ENCODE results near the gene AGPAT4.

The AGPAT4 gene, protein sequence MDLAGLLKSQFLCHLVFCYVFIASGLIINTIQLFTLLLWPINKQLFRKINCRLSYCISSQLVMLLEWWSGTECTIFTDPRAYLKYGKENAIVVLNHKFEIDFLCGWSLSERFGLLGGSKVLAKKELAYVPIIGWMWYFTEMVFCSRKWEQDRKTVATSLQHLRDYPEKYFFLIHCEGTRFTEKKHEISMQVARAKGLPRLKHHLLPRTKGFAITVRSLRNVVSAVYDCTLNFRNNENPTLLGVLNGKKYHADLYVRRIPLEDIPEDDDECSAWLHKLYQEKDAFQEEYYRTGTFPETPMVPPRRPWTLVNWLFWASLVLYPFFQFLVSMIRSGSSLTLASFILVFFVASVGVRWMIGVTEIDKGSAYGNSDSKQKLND

DNA sequence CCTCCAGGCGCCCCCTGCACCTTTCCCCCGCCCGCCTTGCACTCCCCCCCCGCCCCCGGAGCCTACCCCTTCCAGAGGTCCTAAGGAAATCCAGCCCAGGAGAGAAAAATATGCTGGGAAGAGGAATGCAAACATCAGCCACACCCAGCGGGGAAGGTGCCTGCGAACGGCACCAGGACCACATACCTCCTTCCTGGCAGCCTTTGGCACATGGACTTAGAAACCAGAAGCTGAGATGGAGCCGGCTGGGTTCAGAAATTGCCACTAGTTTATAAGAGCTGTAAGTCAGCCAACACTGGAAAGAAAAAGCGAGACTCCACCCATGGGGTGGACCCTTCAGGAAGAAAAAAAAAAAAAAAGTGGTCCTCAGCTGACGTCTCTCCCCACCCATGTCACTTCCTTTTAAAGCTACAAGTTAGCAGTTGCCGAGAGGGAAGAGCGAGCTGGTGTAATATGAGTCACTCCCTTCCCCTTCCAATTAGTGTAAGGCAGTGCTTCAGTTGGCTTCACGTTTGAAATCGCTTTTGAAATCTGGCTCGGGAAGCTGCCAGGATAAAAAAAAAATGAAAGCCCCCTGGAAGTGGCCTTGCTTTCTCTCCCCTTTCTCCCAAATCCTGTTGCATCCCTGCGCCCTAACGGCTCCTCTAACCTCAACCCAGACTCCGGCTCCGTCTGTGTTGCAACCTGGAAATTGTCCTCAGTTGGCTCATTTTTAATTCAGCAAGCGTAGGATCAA, at the start of gene AGPAT4:
AGPAT4 (minus strand) TSS at position 310 of the 736 bp plus-strand sequence. CDS start 41,848 bp downstream, outside the sequence.
- no peaks in the 10 kb centered on the region for H4K20me1 ChIP-seq (ENCODE audit: insufficient read depth, low read length)
- H3K36me3 ChIP-seq (replicated peaks; ENCODE audit: insufficient read depth, low read length) = no peaks in the 10 kb centered on the region
- no peaks in the 10 kb centered on the region for H3K27me3 ChIP-seq (replicated peaks; ENCODE audit: insufficient read depth, low read length)
- H3K9me3 ChIP-seq (replicated peaks; ENCODE audit: insufficient read depth, low read length) = no peaks in the 10 kb centered on the region
- H3F3A ChIP-seq (ENCODE audit: insufficient read depth, low read length) = no peaks in the 10 kb centered on the region
- peak within 1 kb of the TSS; percentile 48; the same call in 1 of the 2 replicates for H3K9ac ChIP-seq (ENCODE audit: low read length)
- no peaks in the 10 kb centered on the region for H3K9me2 ChIP-seq (replicated peaks; ENCODE audit: insufficient read depth, low read length)
- H3K4me1 ChIP-seq (ENCODE audit: low read length) = no peaks in the 10 kb centered on the region
- peak within 1 kb of the TSS; percentile 45 for H3K4me2 ChIP-seq (ENCODE audit: low read depth, low read length)
- peak within 1 kb of the TSS; percentile 53; the same call in 1 of the 2 replicates for H3K4me3 ChIP-seq (ENCODE audit: low read length)
- TF ChIP-seq EZH2 (optimal IDR thresholded peaks at IDR 0.05; ENCODE audit: low read depth, low read length) (no peak), EZH2phosphoT487 (IDR thresholded peaks at IDR 0.05; ENCODE audit: low read length) (no peak)
- TF ChIP-seq, protein P1, sequence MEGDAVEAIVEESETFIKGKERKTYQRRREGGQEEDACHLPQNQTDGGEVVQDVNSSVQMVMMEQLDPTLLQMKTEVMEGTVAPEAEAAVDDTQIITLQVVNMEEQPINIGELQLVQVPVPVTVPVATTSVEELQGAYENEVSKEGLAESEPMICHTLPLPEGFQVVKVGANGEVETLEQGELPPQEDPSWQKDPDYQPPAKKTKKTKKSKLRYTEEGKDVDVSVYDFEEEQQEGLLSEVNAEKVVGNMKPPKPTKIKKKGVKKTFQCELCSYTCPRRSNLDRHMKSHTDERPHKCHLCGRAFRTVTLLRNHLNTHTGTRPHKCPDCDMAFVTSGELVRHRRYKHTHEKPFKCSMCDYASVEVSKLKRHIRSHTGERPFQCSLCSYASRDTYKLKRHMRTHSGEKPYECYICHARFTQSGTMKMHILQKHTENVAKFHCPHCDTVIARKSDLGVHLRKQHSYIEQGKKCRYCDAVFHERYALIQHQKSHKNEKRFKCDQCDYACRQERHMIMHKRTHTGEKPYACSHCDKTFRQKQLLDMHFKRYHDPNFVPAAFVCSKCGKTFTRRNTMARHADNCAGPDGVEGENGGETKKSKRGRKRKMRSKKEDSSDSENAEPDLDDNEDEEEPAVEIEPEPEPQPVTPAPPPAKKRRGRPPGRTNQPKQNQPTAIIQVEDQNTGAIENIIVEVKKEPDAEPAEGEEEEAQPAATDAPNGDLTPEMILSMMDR (IDR thresholded peaks at IDR 0.05; ENCODE audit: low read length) = no peak
- no peak within 1 kb of the TSS for H3K27ac ChIP-seq (ENCODE audit: low read length)
- no peaks in the 10 kb centered on the region for H3K79me2 ChIP-seq (ENCODE audit: low read length)
- peak; percentile 72 for DNase-seq
- peak within 1 kb of the TSS; percentile 63; the same call in 1 of the 2 replicates for H2AFZ ChIP-seq (ENCODE audit: low read length)

DNA sequence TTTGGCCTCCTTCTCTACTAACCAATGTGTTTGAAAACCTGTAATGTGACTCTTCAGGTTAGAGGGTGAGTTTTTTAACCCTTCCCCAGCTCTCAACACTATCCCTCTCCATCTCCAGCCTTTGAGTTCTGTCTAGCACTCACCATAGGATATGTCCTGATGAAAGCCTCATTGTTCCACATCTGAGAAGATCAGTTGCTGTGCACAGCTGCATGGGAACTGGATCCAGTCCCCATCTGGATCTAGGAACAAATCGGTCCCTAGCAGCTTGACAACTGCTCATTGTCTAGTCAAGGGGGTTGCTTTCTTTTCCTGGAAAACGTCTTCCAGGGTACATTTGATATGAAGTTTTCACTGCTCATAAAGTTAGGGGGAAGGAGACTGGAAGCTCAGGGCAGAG, 45.4 kb upstream of the AGPAT4 start:
- H3K4me1 ChIP-seq (ENCODE audit: low read length) = no peaks in the 10 kb centered on the region
- H3K4me3 ChIP-seq (ENCODE audit: low read length) = no peak overlapping the region
- no peaks in the 10 kb centered on the region for H3K9me3 ChIP-seq (replicated peaks; ENCODE audit: insufficient read depth, low read length)
- H3K9me2 ChIP-seq (replicated peaks; ENCODE audit: insufficient read depth, low read length) = no peaks in the 10 kb centered on the region
- H3K4me2 ChIP-seq (ENCODE audit: low read depth, low read length) = no peak overlapping the region
- no peaks in the 10 kb centered on the region for H3K36me3 ChIP-seq (replicated peaks; ENCODE audit: insufficient read depth, low read length)
- no peaks in the 10 kb centered on the region for H3F3A ChIP-seq (ENCODE audit: insufficient read depth, low read length)
- no peaks in the 10 kb centered on the region for H3K27me3 ChIP-seq (replicated peaks; ENCODE audit: insufficient read depth, low read length)
- no peaks in the 10 kb centered on the region for H3K79me2 ChIP-seq (ENCODE audit: low read length)
- TF ChIP-seq, protein P1 (IDR thresholded peaks at IDR 0.05; ENCODE audit: low read length) = no peak
- TF ChIP-seq EZH2 (optimal IDR thresholded peaks at IDR 0.05; ENCODE audit: low read depth, low read length) (no peak), EZH2phosphoT487 (IDR thresholded peaks at IDR 0.05; ENCODE audit: low read length) (no peak)
- no peak overlapping the region for H2AFZ ChIP-seq (ENCODE audit: low read length)
- H3K27ac ChIP-seq (ENCODE audit: low read length) = no peak overlapping the region
- no peak overlapping the region for H3K9ac ChIP-seq (ENCODE audit: low read length)
- DNase-seq = no peak
- no peaks in the 10 kb centered on the region for H4K20me1 ChIP-seq (ENCODE audit: insufficient read depth, low read length)

DNA sequence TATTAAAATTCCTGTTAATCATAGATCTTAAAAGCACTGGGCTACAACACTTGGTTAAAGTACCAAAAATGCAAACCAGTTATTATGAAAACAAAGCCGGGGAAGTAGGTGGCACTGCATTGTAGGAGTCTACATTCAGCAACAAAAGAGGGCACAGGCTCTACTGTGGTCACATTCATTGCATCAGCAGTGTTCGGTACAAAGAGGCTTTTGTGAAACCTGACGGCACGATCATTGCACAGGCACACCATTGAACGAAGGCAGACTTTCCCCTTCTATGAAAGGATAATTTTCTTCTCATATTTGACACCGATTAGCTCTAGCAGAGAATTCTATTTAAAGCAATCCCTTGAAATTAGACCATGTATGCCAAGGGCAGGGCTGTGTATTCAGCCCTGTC, 44.6 kb upstream of the AGPAT4 start:
- Histone ChIP-seq H3K36me3 (replicated peaks; ENCODE audit: insufficient read depth, low read length) (no peaks in the 10 kb centered on the region), H3K4me1 (ENCODE audit: low read length) (no peaks in the 10 kb centered on the region), H3K4me2 (ENCODE audit: low read depth, low read length) (no peak overlapping the region), H3K9ac (ENCODE audit: low read length) (no peak overlapping the region), H4K20me1 (ENCODE audit: insufficient read depth, low read length) (no peaks in the 10 kb centered on the region), H3K4me3 (ENCODE audit: low read length) (no peak overlapping the region), H3K27me3 (replicated peaks; ENCODE audit: insufficient read depth, low read length) (no peaks in the 10 kb centered on the region), H3K9me3 (replicated peaks; ENCODE audit: insufficient read depth, low read length) (no peaks in the 10 kb centered on the region), H3K27ac (ENCODE audit: low read length) (no peak overlapping the region), H2AFZ (ENCODE audit: low read length) (no peak overlapping the region), H3F3A (ENCODE audit: insufficient read depth, low read length) (no peaks in the 10 kb centered on the region), H3K9me2 (replicated peaks; ENCODE audit: insufficient read depth, low read length) (no peaks in the 10 kb centered on the region), H3K79me2 (ENCODE audit: low read length) (no peaks in the 10 kb centered on the region)
- no peak for TF ChIP-seq EZH2phosphoT487 (IDR thresholded peaks at IDR 0.05; ENCODE audit: low read length)
- TF ChIP-seq, protein P1 (IDR thresholded peaks at IDR 0.05; ENCODE audit: low read length) = no peak
- TF ChIP-seq EZH2 (optimal IDR thresholded peaks at IDR 0.05; ENCODE audit: low read depth, low read length) = no peak
- no peak for DNase-seq
